AG20443 (cell line): ENCODE measurements around the gene PAPSS2.

Experiments used
- DNase-seq: peaks from one replicate; pipeline ENCODE4 v3.0.0; 2012; ENCODE audit warnings: low spot score, mixed read lengths

PAPSS2 gene

GRCh38 chr10:87790185-87790584, 130.5 kb downstream of the PAPSS2 start:
- DNase-seq, result no peak

DNA sequence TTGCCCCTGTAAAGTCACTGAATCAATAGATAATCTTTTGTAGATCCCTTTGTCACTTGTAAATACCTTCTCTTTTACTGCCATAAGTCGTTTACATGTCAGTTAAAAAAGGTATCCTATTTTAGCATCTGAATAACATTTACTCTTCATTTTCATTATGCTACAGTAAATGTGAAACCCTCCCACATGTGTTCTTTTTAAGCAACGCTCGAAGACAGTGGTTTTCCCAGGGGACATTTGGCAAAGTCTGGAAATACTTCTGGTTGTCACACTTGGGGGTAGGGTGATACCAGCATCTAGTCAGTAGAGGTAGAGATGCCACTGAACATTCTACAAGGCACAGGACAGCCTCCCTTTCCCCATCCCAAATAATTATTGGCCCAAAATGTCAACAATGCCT, 134.6 kb downstream of the PAPSS2 start:
- DNase-seq, result no peak
